Gastrocnemius medialis (tissue), 4 donors: ENCODE measurements around the gene ANKRD13B.
"Not testable (repeated sequence)": the region's sequence is repeated elsewhere in the genome, so short reads cannot be mapped to it uniquely, and the experiment has no call there.

ENCODE experiments used
- CTCF ChIP-seq, 5 experiments: fragments of 450-650 bp in 3 of 5; fragments of 200-600 bp in 2 of 5; sonication (generic) in 2 of 5; IDR thresholded peaks in 4 of 5; conservative IDR thresholded peaks in 1 of 5; 1 replicate in 4 of 5; 2 replicates in 1 of 5; pipeline ENCODE4 v1.5.1; 2016 to 2019; ENCODE audit warnings: antibody characterized with exemption in 5 of 5, mild to moderate bottlenecking in 3 of 5, moderate library complexity in 3 of 5
- POLR2A ChIP-seq, 2 donors: fragments of 450-650 bp; IDR thresholded peaks; one replicate each; pipeline ENCODE4 v1.6.1; 2017; ENCODE audit warnings: antibody characterized with exemption in 2 of 2, mild to moderate bottlenecking in 2 of 2, moderate library complexity in 2 of 2

GRCh38 chr17:29558139-29558538 is 34.8 kb upstream of the ANKRD13B start:
- not testable (repeated sequence) for TF ChIP-seq POLR2A (IDR thresholded peaks at IDR 0.05); CTCF (IDR thresholded peaks at IDR 0.05 in 4 of 5, conservative IDR thresholded peaks at IDR 0.05 in 1 of 5)
